HG02852 (cell line): Measurements from ENCODE around the gene BAAT.

Experiments
- ATAC-seq: cut with Tn5 transposase; IDR thresholded peaks from one replicate; pipeline ENCODE4 v1.9.1; 2021; ENCODE audit warnings: mild to moderate bottlenecking, moderate library complexity; ENCODE audit not compliant: unreplicated experiment

Gene BAAT

DNA sequence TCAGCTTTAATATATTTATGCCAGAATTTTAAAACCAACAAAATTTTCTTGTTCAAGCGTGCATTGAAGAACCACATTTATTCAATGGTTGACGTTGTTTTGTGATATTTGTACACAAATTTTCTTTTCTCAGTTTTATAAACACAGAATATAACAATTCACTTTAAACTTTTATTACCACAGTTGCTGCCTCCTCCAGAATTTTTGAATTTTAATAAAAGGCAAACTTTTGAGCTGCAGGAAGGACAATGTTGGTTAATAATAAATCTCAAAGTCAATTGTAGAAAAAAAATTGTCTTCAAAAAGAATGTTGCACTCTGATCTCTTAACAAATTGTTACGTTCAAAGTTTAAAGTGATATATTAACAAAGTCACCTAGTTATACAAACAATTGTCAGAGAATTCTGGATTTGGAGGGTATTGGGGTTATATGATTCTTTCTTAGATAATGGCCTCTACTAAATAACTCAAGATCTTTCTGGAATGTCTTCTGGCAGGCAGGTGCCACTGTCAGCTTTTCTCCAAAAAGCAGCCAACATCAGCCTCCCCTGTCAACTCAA, 60.5 kb downstream of the BAAT start:
- no peak for ATAC-seq

DNA sequence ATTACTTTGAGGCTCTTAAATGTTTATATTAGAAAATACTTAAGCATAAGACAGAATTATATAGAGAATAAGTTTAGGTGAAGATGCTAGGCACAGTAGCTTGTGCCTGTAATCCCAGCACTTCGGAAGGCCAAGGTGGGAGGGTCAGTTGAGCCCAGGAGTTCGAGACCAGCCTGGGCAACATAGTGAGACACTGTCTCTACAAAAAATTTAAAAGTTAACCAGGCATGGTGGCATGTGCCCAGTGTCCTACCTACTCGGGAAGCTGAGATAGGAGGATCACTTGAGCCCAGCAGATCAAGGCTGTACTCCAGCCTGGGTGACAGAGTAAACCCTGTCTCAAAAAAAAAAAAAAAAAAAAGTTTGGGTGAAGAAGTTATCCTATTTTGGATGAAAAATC, 61.7 kb downstream of the BAAT start:
- ATAC-seq = no peak

DNA sequence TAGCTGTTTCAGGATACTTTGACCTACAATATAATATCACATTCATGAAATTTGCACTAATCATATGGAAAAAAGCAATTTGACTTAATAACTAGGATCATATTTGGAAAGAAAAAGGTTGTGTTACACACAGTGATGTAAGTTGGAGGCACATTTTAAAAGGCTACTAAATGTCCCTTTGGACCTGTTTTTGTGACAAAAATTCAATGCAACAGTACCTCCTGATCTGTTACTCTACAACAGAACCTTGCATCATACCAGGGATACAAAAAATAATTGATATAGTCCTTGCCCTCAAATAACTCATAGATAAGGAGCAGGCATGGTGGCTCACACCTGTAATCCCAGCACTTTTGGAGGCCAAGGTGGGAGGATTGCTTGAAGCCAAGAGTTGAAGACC, 67.1 kb downstream of the BAAT start:
- no peak for ATAC-seq

DNA sequence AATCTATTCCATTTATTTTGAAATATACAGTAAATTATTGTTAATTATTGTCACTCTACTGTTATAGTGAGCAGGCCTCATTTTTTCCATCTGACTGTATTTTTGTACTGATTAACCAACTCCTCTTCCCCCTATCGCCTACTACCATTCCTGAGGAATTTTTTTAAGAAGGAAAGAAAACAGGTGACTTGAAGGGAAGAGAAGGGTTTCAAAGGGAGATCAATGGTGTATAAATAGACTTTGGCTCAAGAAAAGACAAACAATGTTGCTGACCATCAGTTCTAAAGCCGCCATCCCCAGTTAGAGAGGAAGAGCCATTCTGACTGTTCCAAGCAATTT, 69.7 kb downstream of the BAAT start:
- ATAC-seq = no peak

DNA sequence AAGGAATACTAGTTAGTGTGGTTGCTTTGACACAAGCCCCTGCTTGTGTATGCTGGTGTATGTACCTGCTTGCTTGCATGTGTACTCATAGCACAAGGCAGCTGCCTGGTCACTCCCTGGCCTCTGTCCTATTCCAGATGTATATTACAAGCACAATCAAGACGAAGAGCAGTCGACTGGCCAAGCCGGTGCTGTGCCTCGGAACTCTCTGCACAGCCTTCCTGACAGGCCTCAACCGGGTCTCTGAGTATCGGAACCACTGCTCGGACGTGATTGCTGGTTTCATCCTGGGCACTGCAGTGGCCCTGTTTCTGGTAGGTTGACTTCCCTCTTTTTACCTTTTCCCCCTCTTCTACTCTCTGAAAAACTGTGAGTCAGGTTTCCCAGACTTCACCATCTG, 72.1 kb downstream of the BAAT start:
- ATAC-seq = no peak

DNA sequence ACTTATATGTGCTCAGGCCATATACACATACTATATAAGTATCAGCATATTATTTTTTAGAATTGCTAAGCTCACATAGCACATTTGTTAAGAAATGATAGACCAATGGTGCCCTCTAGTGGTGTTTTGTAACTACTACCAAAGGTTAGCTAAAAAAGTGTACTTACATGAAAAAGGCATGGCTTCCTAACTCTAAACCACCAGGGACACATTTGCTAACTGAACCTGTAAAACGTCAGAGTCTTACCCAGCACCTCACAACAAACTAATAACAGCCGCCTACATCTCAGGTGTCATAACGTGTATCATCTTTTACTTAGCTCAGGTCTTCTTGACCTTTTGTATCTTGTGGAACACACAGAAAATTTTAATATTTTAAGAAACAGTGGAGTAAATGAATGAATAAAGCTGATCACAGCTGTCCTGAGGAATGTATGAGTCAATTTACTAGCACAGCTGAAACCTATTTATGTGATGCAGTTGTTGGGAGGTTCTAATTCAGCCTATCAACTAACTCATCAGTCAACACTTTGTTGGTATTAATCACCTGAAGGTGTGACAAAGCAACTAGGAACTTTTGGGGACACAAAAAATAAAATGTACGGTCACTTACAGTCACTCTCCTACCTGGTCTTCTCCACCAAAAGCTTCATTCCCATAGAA, 72.9 kb downstream of the BAAT start:
- peak; percentile 96 for ATAC-seq

DNA sequence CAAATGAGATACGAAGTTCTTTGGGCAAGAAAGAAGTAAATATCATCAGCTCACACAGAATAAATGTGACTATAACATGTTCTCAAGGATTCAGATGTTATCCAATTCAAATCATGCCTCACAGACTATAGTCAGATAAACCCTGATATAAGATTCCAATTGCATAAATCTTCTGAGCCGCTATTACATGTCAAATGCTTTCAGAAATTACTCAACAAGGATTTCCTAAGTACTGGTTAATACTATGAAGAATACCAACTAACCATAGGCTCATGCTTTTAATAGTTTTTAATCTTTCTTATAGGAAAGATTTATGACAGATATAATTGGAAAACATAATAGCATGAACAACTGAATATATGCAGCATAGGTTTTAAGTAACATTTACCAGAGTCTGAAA, 73.6 kb downstream of the BAAT start:
- ATAC-seq = no peak
